ENCODE data around the gene UBA1. TPM values are rescaled to one million over a fixed set of nuclear protein-coding genes. Genes with fewer than 3 reads are reported as not detected.

Gene UBA1
- polyA plus RNA-seq, 3 donors, result 46.3 to 120 (median 80.0) TPM

- WGBS, 3 donors, result 83 to 92% (median 85%) methylated on average over 3 to 9 of the region's 9 CpGs
- H3K27ac ChIP-seq (ENCODE audit: low read depth, low read length), result no peak overlapping the region
Measured at GRCh38 chrX:47182106-47182700, 11.4 kb upstream of the UBA1 start.

GRCh38 chrX:47184486-47184885, 9.1 kb upstream of the UBA1 start:
- 84 to 94% (median 89%) methylated on average over 3 to 4 of the region's 4 CpGs for WGBS, 3 donors
- H3K27ac ChIP-seq (ENCODE audit: low read depth, low read length), result no peak overlapping the region

GRCh38 chrX:47185241-47185640, 8.4 kb upstream of the UBA1 start:
- 84 to 93% (median 92%) methylated on average over 8 to 17 of the region's 17 CpGs for WGBS, 3 donors
- no peak overlapping the region for H3K27ac ChIP-seq (ENCODE audit: low read depth, low read length)

- H3K27ac ChIP-seq (ENCODE audit: low read depth, low read length), result no peak overlapping the region
- WGBS, 3 donors, result 80 to 91% (median 88%) methylated on average over 15 to 27 of the region's 27 CpGs
Measured at GRCh38 chrX:47186096-47186740, 7.4 kb upstream of the UBA1 start.

GRCh38 chrX:47187106-47187677, 6.4 kb upstream of the UBA1 start:
- H3K27ac ChIP-seq (ENCODE audit: low read depth, low read length), result no peak overlapping the region
- 71 to 92% (median 78%) methylated on average over 4 of the region's 4 CpGs for WGBS, 3 donors

GRCh38 chrX:47189906-47190305, 3.7 kb upstream of the UBA1 start:
- no peak overlapping the region for H3K27ac ChIP-seq (ENCODE audit: low read depth, low read length)
- WGBS, 3 donors, result 63 to 74% (median 67%) methylated on average over 18 to 19 of the region's 19 CpGs

- WGBS, 3 donors, result 1 to 15% (median 3%) methylated on average over 37 to 40 of the region's 40 CpGs
- no peak overlapping the region for H3K27ac ChIP-seq (ENCODE audit: low read depth, low read length)
Measured at GRCh38 chrX:47190445-47191269, 3.0 kb upstream of the UBA1 start.

GRCh38 chrX:47191331-47191730, 2.3 kb upstream of the UBA1 start:
- H3K27ac ChIP-seq (ENCODE audit: low read depth, low read length), result no peak overlapping the region

GRCh38 chrX:47191806-47192401, 1.7 kb upstream of the UBA1 start:
- no peak overlapping the region for H3K27ac ChIP-seq (ENCODE audit: low read depth, low read length)
- 39 to 64% (median 64%) methylated on average over 16 of the region's 16 CpGs for WGBS, 3 donors

More at GRCh38 chrX:47191331-47191730, 2.3 kb upstream of the UBA1 start:
- 3 to 30% (median 6%) methylated on average over 26 of the region's 26 CpGs for WGBS, 3 donors

- WGBS, 3 donors, result 7 to 20% (median 9%) methylated on average over 13 to 14 of the region's 14 CpGs
- H3K27ac ChIP-seq (ENCODE audit: low read depth, low read length), result no peak overlapping the region
Measured at GRCh38 chrX:47194194-47194787, 662 bp downstream of the UBA1 start.

- H3K27ac ChIP-seq (ENCODE audit: low read depth, low read length), result no peak overlapping the region
- 37 to 57% (median 46%) methylated on average over 3 of the region's 3 CpGs for WGBS, 3 donors
Measured at GRCh38 chrX:47196098-47196497, 2.5 kb downstream of the UBA1 start.

- no peak overlapping the region for H3K27ac ChIP-seq (ENCODE audit: low read depth, low read length)
Measured at GRCh38 chrX:47197526-47197925, 3.9 kb downstream of the UBA1 start.

GRCh38 chrX:47198026-47198686, 4.5 kb downstream of the UBA1 start:
- 74 to 90% (median 81%) methylated on average over 9 to 10 of the region's 10 CpGs for WGBS, 3 donors
- H3K27ac ChIP-seq (ENCODE audit: low read depth, low read length), result no peak overlapping the region

More at GRCh38 chrX:47197526-47197925, 3.9 kb downstream of the UBA1 start:
- WGBS, 3 donors, result 33 to 62% (median 58%) methylated on average over 7 of the region's 7 CpGs

GRCh38 chrX:47198687-47199080, 5.1 kb downstream of the UBA1 start:
- WGBS, 3 donors, result 75 to 83% (median 77%) methylated on average over 8 to 15 of the region's 15 CpGs
- H3K27ac ChIP-seq (ENCODE audit: low read depth, low read length), result no peak overlapping the region

GRCh38 chrX:47199286-47199685, 5.7 kb downstream of the UBA1 start:
- 89 to 96% (median 90%) methylated on average over 10 of the region's 10 CpGs for WGBS, 3 donors
- H3K27ac ChIP-seq (ENCODE audit: low read depth, low read length), result no peak overlapping the region

GRCh38 chrX:47200385-47201150, 6.9 kb downstream of the UBA1 start:
- 72 to 86% (median 78%) methylated on average over 9 of the region's 9 CpGs for WGBS, 3 donors
- no peak overlapping the region for H3K27ac ChIP-seq (ENCODE audit: low read depth, low read length)

- no peak overlapping the region for H3K27ac ChIP-seq (ENCODE audit: low read depth, low read length)
- 80 to 95% (median 81%) methylated on average over 8 to 9 of the region's 9 CpGs for WGBS, 3 donors
Measured at GRCh38 chrX:47201345-47201944, 7.8 kb downstream of the UBA1 start.
